GM23338 (cell line): ENCODE measurements around the gene ZFP14. TPM values are rescaled to one million over a fixed set of nuclear protein-coding genes. Genes with fewer than 3 reads are reported as not detected.

Experiments
- ATAC-seq: fragments of 200-7000 bp; cut with Tn5 transposase; 3 replicates; pipeline ENCODE4 v1.9.1; 2020
- DNase-seq: peaks from one replicate; pipeline ENCODE4 v3.0.0-alpha.2; 2015; ENCODE audit warnings: low spot score
- H2AFZ ChIP-seq: fragments of 200-600 bp; sonication (generic); 2 replicates; pipeline ENCODE4 v1.8.0; 2016; ENCODE audit warnings: antibody characterized with exemption, mild to moderate bottlenecking, moderate library complexity
- H3F3A ChIP-seq: fragments of 200-600 bp; sonication (generic); replicated peaks from 2 replicates; pipeline ENCODE4 v1.8.0; 2017; ENCODE audit warnings: antibody characterized with exemption, mixed run types, low read depth
- H3K27ac ChIP-seq: fragments of 200-600 bp; sonication (generic); 2 replicates; pipeline ENCODE4 v1.6.1; 2016; ENCODE audit warnings: low read depth
- H3K27me3 ChIP-seq: fragments of 200-600 bp; sonication (generic); 2 replicates; pipeline ENCODE4 v1.8.0; 2016; ENCODE audit warnings: mild to moderate bottlenecking, mixed run types, moderate library complexity; ENCODE audit not compliant: insufficient read depth
- H3K36me3 ChIP-seq: fragments of 200-600 bp; sonication (generic); 2 replicates; pipeline ENCODE4 v1.8.0; 2016; ENCODE audit warnings: mild to moderate bottlenecking; ENCODE audit not compliant: insufficient read depth
- H3K4me1 ChIP-seq: fragments of 200-600 bp; sonication (generic); 2 replicates; pipeline ENCODE4 v1.8.0; 2016; ENCODE audit warnings: mild to moderate bottlenecking, moderate library complexity; ENCODE audit not compliant: insufficient read depth
- H3K4me2 ChIP-seq: fragments of 200-600 bp; sonication (generic); 2 replicates; pipeline ENCODE4 v1.7.1; 2017; ENCODE audit warnings: mixed run types
- H3K4me3 ChIP-seq: fragments of 200-600 bp; sonication (generic); 2 replicates; pipeline ENCODE4 v1.6.1; 2016; ENCODE audit warnings: mixed run types
- H3K79me2 ChIP-seq: fragments of 200-600 bp; sonication (generic); replicated peaks from 2 replicates; pipeline ENCODE4 v1.8.0; 2017; ENCODE audit warnings: mild to moderate bottlenecking; ENCODE audit not compliant: insufficient read depth
- H3K9me2 ChIP-seq: fragments of 200-600 bp; sonication (generic); 2 replicates; pipeline ENCODE4 v1.8.0; 2017; ENCODE audit not compliant: insufficient read depth
- H4K20me1 ChIP-seq: fragments of 200-600 bp; sonication (generic); replicated peaks from 2 replicates; pipeline ENCODE4 v1.8.0; 2017; ENCODE audit warnings: mild to moderate bottlenecking; ENCODE audit not compliant: insufficient read depth
- H3K27ac Mint-ChIP-seq: 2 replicates; pipeline ENCODE4 v1.8.0; 2020; ENCODE audit warnings: inconsistent platforms, mild to moderate bottlenecking, moderate library complexity, mixed read lengths
- H3K27me3 Mint-ChIP-seq: 3 replicates; pipeline ENCODE4 v1.8.0; 2022; ENCODE audit warnings: low read depth, mild to moderate bottlenecking, moderate library complexity, mixed read lengths, inconsistent platforms; ENCODE audit not compliant: insufficient read depth, poor library complexity
- H3K36me3 Mint-ChIP-seq: 3 replicates; pipeline ENCODE4 v1.8.0; 2021; ENCODE audit warnings: low read depth, mild to moderate bottlenecking, inconsistent platforms, moderate library complexity, mixed read lengths
- H3K4me1 Mint-ChIP-seq: 3 replicates; pipeline ENCODE4 v1.8.0; 2020; ENCODE audit warnings: mild to moderate bottlenecking, inconsistent platforms, mixed read lengths
- H3K4me3 Mint-ChIP-seq: 3 replicates; pipeline ENCODE4 v1.8.0; 2021; ENCODE audit warnings: moderate library complexity, mild to moderate bottlenecking, inconsistent platforms, mixed read lengths
- H3K9me3 Mint-ChIP-seq: 3 replicates; pipeline ENCODE4 v1.8.0; 2020; ENCODE audit warnings: moderate library complexity, mild to moderate bottlenecking, inconsistent platforms, mixed read lengths
- CREB1 ChIP-seq: fragments of 250-450 bp; sonication (Bioruptor Pico); IDR thresholded peaks from 2 replicates; pipeline ENCODE4 v1.5.0; 2020; ENCODE audit warnings: low read depth, mild to moderate bottlenecking, moderate library complexity
- CTCF ChIP-seq, 2 experiments: fragments of 200-600 bp in 1 of 2; sonication (generic) in 1 of 2; conservative IDR thresholded peaks; 2 replicates each; pipeline versions ENCODE4 v1.5.1 to v1.6.1; 2016 to 2017; ENCODE audit warnings: antibody characterized with exemption in 2 of 2, low read depth in 2 of 2, mild to moderate bottlenecking in 2 of 2, moderate library complexity in 1 of 2
- ETS1 ChIP-seq: IDR thresholded peaks from 2 replicates; pipeline ENCODE4 v1.6.1; 2016; ENCODE audit warnings: antibody characterized with exemption
- JUNB ChIP-seq: IDR thresholded peaks from one replicate; pipeline ENCODE4 v1.6.1; 2016; ENCODE audit warnings: antibody characterized with exemption; ENCODE audit not compliant: unreplicated experiment
- NANOG ChIP-seq: IDR thresholded peaks from 2 replicates; pipeline ENCODE4 v1.6.1; 2016; ENCODE audit warnings: antibody characterized with exemption, borderline replicate concordance
- REST ChIP-seq: IDR thresholded peaks from one replicate; pipeline ENCODE4 v1.6.1; 2018; ENCODE audit warnings: antibody characterized with exemption; ENCODE audit not compliant: unreplicated experiment
- STAT1 ChIP-seq: IDR thresholded peaks from one replicate; pipeline ENCODE4 v1.6.1; 2016; ENCODE audit warnings: antibody characterized with exemption; ENCODE audit not compliant: unreplicated experiment
- ZNF114 ChIP-seq: fragments of 250-450 bp; sonication (Bioruptor Pico); IDR thresholded peaks from 2 replicates; pipeline ENCODE4 v1.5.0; 2020; ENCODE audit warnings: mild to moderate bottlenecking, moderate library complexity
- ZNF331 ChIP-seq: fragments of 250-450 bp; sonication (Bioruptor Pico); IDR thresholded peaks from 2 replicates; pipeline ENCODE4 v1.5.0; 2020; ENCODE audit warnings: low read depth, mild to moderate bottlenecking, moderate library complexity
- ZNF462 ChIP-seq: fragments of 250-450 bp; sonication (Bioruptor Pico); IDR thresholded peaks from 2 replicates; pipeline ENCODE4 v1.5.0; 2020; ENCODE audit warnings: mild to moderate bottlenecking, moderate library complexity
- polyA plus RNA-seq: library from polyadenylated mRNA; unstranded; fragments of >200 nt; fragmentation: Nextera tagmentation; extraction: Ambion mirVana; gene quantifications from 2 replicates; pipeline ENCODE4 v1.2.1, GENCODE V29; 2016
- total RNA-seq: library from RNA; depleted of rRNA; stranded (reverse); fragments of >200 nt; shearing (Covaris generic); gene quantifications from 2 replicates; pipeline ENCODE4 v1.2.3, GENCODE V29; 2014

ZFP14 gene
- total and polyA plus RNA-seq, 2 experiments from 2014 or later, result 9.0 to 10.4 TPM

GRCh38 chr19:36408101-36408500 lies 29.1 kb upstream of the ZFP14 start:
- Histone ChIP-seq H3K36me3 (peaks cover 36% of the 10 kb centered on the region), H3K4me2 (no peak overlapping the region), H3K4me3 (no peak overlapping the region), H2AFZ (no peak overlapping the region), H4K20me1 (peaks cover 5% of the 10 kb centered on the region; the same call in 1 of the 2 replicates), H3K4me1 (no peaks in the 10 kb centered on the region), H3F3A (no peaks in the 10 kb centered on the region), H3K79me2 (peaks cover 40% of the 10 kb centered on the region), H3K27ac (no peak overlapping the region), H3K27me3 (no peaks in the 10 kb centered on the region), H3K9me2 (no peaks in the 10 kb centered on the region)
- peaks cover 6% of the 10 kb centered on the region for H3K27me3 Mint-ChIP-seq
- H3K4me1 Mint-ChIP-seq, result no peaks in the 10 kb centered on the region
- H3K4me3 Mint-ChIP-seq, result no peak overlapping the region
- TF ChIP-seq ETS1 (no peak), ZNF331 (no peak), ZNF114 (CRISPR knock-in tag) (no peak), STAT1 (no peak), ZNF462 (CRISPR knock-in tag) (no peak), REST (no peak), CREB1 (no peak), CTCF (conservative IDR thresholded peaks at IDR 0.05; ENCODE audit: low read depth in 2 of 2) (no peak), JUNB (no peak), NANOG (no peak)
- no peak for DNase-seq
- no peaks in the 10 kb centered on the region for H3K9me3 Mint-ChIP-seq
- peaks cover 63% of the 10 kb centered on the region for H3K36me3 Mint-ChIP-seq
- no peak for ATAC-seq
- H3K27ac Mint-ChIP-seq, result no peak overlapping the region
